Lower lobe of right lung (tissue), 2 donors: Measurements from ENCODE around the gene HCN1. TPM values are rescaled to one million over a fixed set of nuclear protein-coding genes. Genes with fewer than 3 reads are reported as not detected.

Experiments
- ATAC-seq, 2 donors: fragments of 200-7000 bp; cut with Tn5 transposase; one replicate each; pipeline ENCODE4 v1.9.1; 2020 to 2022; ENCODE audit warnings: mild to moderate bottlenecking in 2 of 2, moderate library complexity in 2 of 2
- DNase-seq: peaks from one replicate; pipeline ENCODE4 v3.0.0-alpha.2; 2020
- H3K27ac ChIP-seq: fragments of 200-600 bp; one replicate; pipeline ENCODE4 v1.8.0; 2022
- H3K27me3 ChIP-seq: fragments of 200-600 bp; one replicate; pipeline ENCODE4 v1.8.0; 2022; ENCODE audit warnings: low read depth
- H3K36me3 ChIP-seq: fragments of 200-600 bp; one replicate; pipeline ENCODE4 v1.8.0; 2022; ENCODE audit warnings: mild to moderate bottlenecking
- H3K4me1 ChIP-seq: fragments of 200-600 bp; one replicate; pipeline ENCODE4 v1.8.0; 2022
- H3K4me3 ChIP-seq: fragments of 200-600 bp; one replicate; pipeline ENCODE4 v1.8.0; 2022; ENCODE audit warnings: mild to moderate bottlenecking
- H3K9me3 ChIP-seq: fragments of 200-600 bp; one replicate; pipeline ENCODE4 v1.8.0; 2022
- intact Hi-C: fragments of 100-400 bp; cut with DNase I; formaldehyde crosslinking; loops from one replicate; pipeline ENCODE4 v1.11.0; 2022
- total RNA-seq: library from RNA; stranded (reverse); fragmentation: NEBNext Ultra II Directional; extraction: Animal tissue kit (Norgen Biotek cat#: 25700); gene quantifications from one replicate; pipeline ENCODE4 v1.2.1, GENCODE V29; 2021
- TF ChIP-seq, protein P1 (sequence below): fragments of 200-600 bp; IDR thresholded peaks from one replicate; pipeline ENCODE4 v1.8.0; 2022; ENCODE audit warnings: antibody characterized with exemption, mild to moderate bottlenecking
- donor health status: DM: no; HTN: yes; CAD: no; lungs with severe emphysema.

HCN1 gene
- total RNA-seq, 1 donor from 2014 or later: not detected

DNA sequence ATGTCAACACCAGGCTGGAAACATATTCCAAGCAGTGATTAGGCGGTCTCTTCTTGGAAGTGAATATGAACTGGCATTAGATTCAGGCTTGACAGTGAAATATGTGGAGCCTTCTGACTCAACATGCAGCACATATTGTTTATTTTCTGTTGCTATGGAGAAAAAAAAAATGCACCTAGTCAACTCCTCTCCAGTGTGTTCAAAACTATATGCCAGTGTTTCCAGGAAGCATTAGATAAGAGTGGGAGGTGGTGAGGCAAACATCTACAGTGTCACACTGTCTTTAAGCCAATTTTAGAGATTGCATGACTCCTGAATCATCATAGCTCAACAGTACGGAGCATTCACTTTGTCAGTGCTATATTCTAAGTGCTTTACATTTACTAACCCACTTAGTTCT, 117.9 kb downstream of the HCN1 start:
- Histone ChIP-seq H3K36me3 (no peaks in the 10 kb centered on the region), H3K9me3 (no peaks in the 10 kb centered on the region), H3K4me3 (no peak overlapping the region), H3K27me3 (no peaks in the 10 kb centered on the region), H3K27ac (no peak overlapping the region), H3K4me1 (no peaks in the 10 kb centered on the region)
- ATAC-seq: no peak
- intact Hi-C loops: no loop called here
- DNase-seq: no peak
- TF ChIP-seq, protein P1, sequence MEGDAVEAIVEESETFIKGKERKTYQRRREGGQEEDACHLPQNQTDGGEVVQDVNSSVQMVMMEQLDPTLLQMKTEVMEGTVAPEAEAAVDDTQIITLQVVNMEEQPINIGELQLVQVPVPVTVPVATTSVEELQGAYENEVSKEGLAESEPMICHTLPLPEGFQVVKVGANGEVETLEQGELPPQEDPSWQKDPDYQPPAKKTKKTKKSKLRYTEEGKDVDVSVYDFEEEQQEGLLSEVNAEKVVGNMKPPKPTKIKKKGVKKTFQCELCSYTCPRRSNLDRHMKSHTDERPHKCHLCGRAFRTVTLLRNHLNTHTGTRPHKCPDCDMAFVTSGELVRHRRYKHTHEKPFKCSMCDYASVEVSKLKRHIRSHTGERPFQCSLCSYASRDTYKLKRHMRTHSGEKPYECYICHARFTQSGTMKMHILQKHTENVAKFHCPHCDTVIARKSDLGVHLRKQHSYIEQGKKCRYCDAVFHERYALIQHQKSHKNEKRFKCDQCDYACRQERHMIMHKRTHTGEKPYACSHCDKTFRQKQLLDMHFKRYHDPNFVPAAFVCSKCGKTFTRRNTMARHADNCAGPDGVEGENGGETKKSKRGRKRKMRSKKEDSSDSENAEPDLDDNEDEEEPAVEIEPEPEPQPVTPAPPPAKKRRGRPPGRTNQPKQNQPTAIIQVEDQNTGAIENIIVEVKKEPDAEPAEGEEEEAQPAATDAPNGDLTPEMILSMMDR: no peak

DNA sequence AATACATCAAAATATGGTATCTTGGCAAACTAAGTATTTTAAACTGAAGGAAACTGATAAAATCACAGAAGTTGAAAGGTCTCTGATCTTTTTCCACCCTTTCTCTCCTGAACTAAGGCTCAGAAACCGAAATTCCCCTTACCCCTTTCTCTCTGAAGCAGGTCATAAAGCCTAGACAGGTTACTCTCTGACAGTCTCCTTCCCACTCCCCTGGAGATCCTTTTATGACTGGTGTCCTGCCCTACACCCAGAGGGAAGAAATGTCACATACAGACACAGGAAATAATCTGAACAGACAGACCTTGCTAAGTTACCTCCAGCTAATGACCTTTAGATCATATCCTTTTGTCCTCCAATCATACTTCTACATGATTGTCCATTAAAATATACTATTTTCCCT, 127.4 kb downstream of the HCN1 start:
- Histone ChIP-seq H3K4me3 (no peak overlapping the region), H3K9me3 (no peaks in the 10 kb centered on the region), H3K36me3 (no peaks in the 10 kb centered on the region), H3K27me3 (no peaks in the 10 kb centered on the region), H3K4me1 (no peaks in the 10 kb centered on the region), H3K27ac (no peak overlapping the region)
- ATAC-seq (no peak), DNase-seq (no peak)
- intact Hi-C loops: no loop called here
- TF ChIP-seq, protein P1: no peak

DNA sequence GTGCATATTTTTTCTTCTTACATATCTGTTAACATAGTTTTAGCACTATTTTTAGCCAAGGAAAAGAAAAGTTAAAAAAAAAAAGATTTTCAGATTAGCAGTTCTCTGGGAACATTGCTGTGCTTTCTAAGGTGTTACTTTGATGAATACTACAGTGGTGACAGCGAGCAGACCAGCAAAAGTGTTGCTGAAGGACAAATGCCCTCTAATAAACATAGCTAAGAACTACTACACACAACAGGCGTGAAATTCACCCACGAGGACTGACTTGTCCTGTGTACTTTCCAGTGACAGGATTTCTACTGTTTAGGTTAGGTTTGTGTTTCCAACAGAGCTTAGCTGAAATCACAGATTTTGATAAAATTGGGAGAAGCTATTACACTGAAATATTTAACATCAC, 153.8 kb downstream of the HCN1 start:
- Histone ChIP-seq H3K4me3 (no peak overlapping the region), H3K4me1 (no peaks in the 10 kb centered on the region), H3K27me3 (no peaks in the 10 kb centered on the region), H3K9me3 (no peaks in the 10 kb centered on the region), H3K27ac (no peak overlapping the region), H3K36me3 (no peaks in the 10 kb centered on the region)
- ATAC-seq (no peak), DNase-seq (no peak)
- intact Hi-C loops: no loop called here
- TF ChIP-seq, protein P1: no peak

DNA sequence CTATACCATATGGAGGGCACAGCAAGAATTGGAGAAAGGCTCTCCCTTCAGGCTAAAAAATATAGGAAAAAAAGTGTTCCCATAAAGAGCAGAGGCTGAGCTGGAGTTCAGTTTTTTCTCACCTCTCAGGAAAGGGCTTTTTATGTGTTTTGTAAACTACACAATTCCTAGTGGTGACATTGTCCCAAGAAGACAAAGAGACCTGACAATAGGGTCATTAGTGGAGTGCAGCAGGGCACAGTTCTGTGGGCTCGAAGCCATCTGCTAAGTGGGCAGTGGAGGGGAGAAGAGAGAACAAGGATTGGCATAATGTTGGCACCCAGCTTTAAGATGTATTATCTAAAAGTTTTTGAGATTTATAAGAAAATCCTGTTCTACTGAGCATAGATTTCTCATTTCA, 162.5 kb downstream of the HCN1 start:
- Histone ChIP-seq H3K4me3 (no peak overlapping the region), H3K9me3 (no peaks in the 10 kb centered on the region), H3K27ac (no peak overlapping the region), H3K4me1 (no peaks in the 10 kb centered on the region), H3K36me3 (no peaks in the 10 kb centered on the region), H3K27me3 (no peaks in the 10 kb centered on the region)
- no peak for ATAC-seq
- intact Hi-C loops: no loop called here
- no peak for DNase-seq
- TF ChIP-seq, protein P1: no peak

DNA sequence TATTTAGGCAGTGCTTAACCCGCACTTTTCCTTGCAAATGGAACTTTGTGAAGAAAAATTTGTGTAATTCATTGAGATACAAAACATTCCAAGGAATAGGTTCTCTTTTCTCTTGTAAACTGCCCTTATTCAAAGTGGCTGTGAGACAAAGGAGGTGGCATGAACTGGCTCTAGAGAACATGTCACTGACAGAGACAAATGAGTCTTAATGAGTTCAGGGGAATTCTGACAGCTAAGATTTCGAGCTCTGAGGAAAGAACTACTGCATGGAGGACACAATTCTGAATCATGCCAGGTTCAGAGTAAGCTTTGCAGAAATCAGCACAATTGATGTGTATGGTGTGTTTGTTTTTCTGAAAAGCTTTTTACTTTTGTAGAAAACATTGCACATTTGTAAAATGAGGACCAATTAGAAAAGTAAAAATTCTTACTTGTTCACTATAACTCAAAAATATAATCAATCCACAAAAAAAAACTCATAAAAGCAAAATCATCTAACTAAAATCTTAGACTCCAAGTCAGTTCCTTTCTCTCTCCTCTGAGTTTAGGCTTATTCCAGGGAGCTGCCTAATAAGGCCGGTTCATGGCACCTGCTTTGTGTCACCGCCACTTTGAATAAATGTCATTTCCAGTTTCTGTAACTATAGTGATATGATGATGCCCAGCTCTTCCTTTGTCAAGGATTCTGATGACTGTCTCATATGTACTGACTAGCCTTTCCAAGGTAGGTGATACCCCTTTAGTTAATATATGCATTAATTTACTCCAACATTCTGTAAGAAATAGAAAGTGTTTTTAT, 163.2 kb downstream of the HCN1 start:
- Histone ChIP-seq H3K4me1 (no peaks in the 10 kb centered on the region), H3K27me3 (no peaks in the 10 kb centered on the region), H3K27ac (no peak overlapping the region), H3K9me3 (no peaks in the 10 kb centered on the region), H3K4me3 (no peak overlapping the region), H3K36me3 (no peaks in the 10 kb centered on the region)
- DNase-seq: no peak
- TF ChIP-seq, protein P1: no peak
- no peak for ATAC-seq
- intact Hi-C loops: no loop called here
